PC-3 (cell line): Measurements from ENCODE around the gene CEACAM3. TPM values are rescaled to one million over a fixed set of nuclear protein-coding genes. Genes with fewer than 3 reads are reported as not detected.
"Not testable (repeated sequence)": the region's sequence is repeated elsewhere in the genome, so short reads cannot be mapped to it uniquely, and the experiment has no call there.

Experiments
- ATAC-seq: fragments of 200-7000 bp; cut with Tn5 transposase; 2 replicates; pipeline ENCODE4 v1.9.1; 2020; ENCODE audit warnings: mild to moderate bottlenecking, moderate library complexity
- BruUV-seq: library from RNA; stranded (reverse); fragments of 400-500 nt; replicated peaks from 2 replicates; lab custom pipeline; 2021; lab: Mats Ljungman, UMichigan
- CTCF ChIA-PET: fragments of 300-600 bp; sonication (Branson Sonifier 250); formaldehyde crosslinking; loops from one replicate; lab custom pipeline; 2022; ENCODE audit warnings: antibody characterized with exemption; lab: Charles Lee
- POLR2A ChIA-PET: fragments of 300-600 bp; sonication (Branson Sonifier 250); formaldehyde crosslinking; loops from one replicate; lab custom pipeline; 2022; ENCODE audit warnings: antibody characterized with exemption; ENCODE audit not compliant: unreplicated experiment; lab: Charles Lee
- DNase-seq: peaks from one replicate; pipeline ENCODE4 v3.0.0-alpha.2; 2015
- H2AFZ ChIP-seq: fragments of 300-600 bp; sonication (generic); 2 replicates; pipeline ENCODE4 v1.6.0; 2016; ENCODE audit warnings: antibody characterized with exemption, low read length
- H3F3A ChIP-seq: fragments of 300-600 bp; sonication (generic); one replicate; pipeline ENCODE4 v1.6.0; 2017; ENCODE audit warnings: antibody characterized with exemption, low read length, control low read depth, mild to moderate bottlenecking; ENCODE audit not compliant: unreplicated experiment
- H3K27ac ChIP-seq: fragments of 300-600 bp; sonication (generic); 2 replicates; pipeline ENCODE4 v1.5.1; 2016; ENCODE audit warnings: mild to moderate bottlenecking, low read length
- H3K27me3 ChIP-seq: fragments of 300-600 bp; sonication (generic); 2 replicates; pipeline ENCODE4 v1.6.1; 2016; ENCODE audit warnings: low read length, mixed read lengths
- H3K36me3 ChIP-seq: fragments of 300-600 bp; sonication (generic); 2 replicates; pipeline ENCODE4 v1.6.1; 2016; ENCODE audit warnings: low read depth, mixed run types, low read length, mixed read lengths
- H3K4me1 ChIP-seq: fragments of 300-600 bp; sonication (generic); 2 replicates; pipeline ENCODE4 v1.5.1; 2016; ENCODE audit warnings: low read length; ENCODE audit not compliant: insufficient read depth
- H3K4me2 ChIP-seq: fragments of 300-600 bp; sonication (generic); 2 replicates; pipeline ENCODE4 v1.6.0; 2016; ENCODE audit warnings: low read length
- H3K4me3 ChIP-seq: fragments of 300-600 bp; sonication (generic); 2 replicates; pipeline ENCODE4 v1.5.1; 2016; ENCODE audit warnings: mild to moderate bottlenecking, low read length, mixed read lengths
- H3K79me2 ChIP-seq: fragments of 300-600 bp; sonication (generic); 2 replicates; pipeline ENCODE4 v1.6.1; 2017; ENCODE audit warnings: low read length, mixed read lengths
- H3K9ac ChIP-seq: fragments of 300-600 bp; sonication (generic); 2 replicates; pipeline ENCODE4 v1.6.0; 2016; ENCODE audit warnings: mild to moderate bottlenecking, low read length
- H3K9me2 ChIP-seq: fragments of 300-600 bp; sonication (generic); replicated peaks from 2 replicates; pipeline ENCODE4 v1.6.1; 2016; ENCODE audit warnings: mixed run types, low read length, mixed read lengths
- H3K9me3 ChIP-seq: fragments of 300-600 bp; sonication (generic); 2 replicates; pipeline ENCODE4 v1.6.1; 2016; ENCODE audit warnings: low read length, mixed read lengths
- H4K20me1 ChIP-seq: fragments of 300-600 bp; sonication (generic); 2 replicates; pipeline ENCODE4 v1.6.1; 2016; ENCODE audit warnings: low read length, mixed read lengths
- EZH2 ChIP-seq: fragments of 300-600 bp; sonication (generic); IDR thresholded peaks from one replicate; pipeline ENCODE4 v1.6.1; 2017; ENCODE audit warnings: antibody characterized with exemption, mild to moderate bottlenecking, low read length; ENCODE audit not compliant: unreplicated experiment
- EZH2phosphoT487 ChIP-seq: fragments of 300-600 bp; sonication (generic); IDR thresholded peaks from 2 replicates; pipeline ENCODE4 v1.6.1; 2018; ENCODE audit warnings: mild to moderate bottlenecking, antibody characterized with exemption, low read length, borderline replicate concordance
- intact Hi-C: fragments of 100-400 bp; cut with micrococcal nuclease; formaldehyde crosslinking; loops from 2 replicates; pipeline ENCODE4 v1.9.0; 2023
- total RNA-seq: library from RNA; depleted of rRNA; stranded (reverse); fragments of >200 nt; gene quantifications from 2 replicates; pipeline ENCODE4 v1.2.3, GENCODE V29; 2014
- TF ChIP-seq, protein P1 (sequence below): fragments of 300-600 bp; sonication (generic); conservative IDR thresholded peaks from 2 replicates; pipeline ENCODE4 v1.5.1; 2017; ENCODE audit warnings: antibody characterized with exemption, low read depth, mild to moderate bottlenecking, low read length

The CEACAM3 gene
- total RNA-seq, 1 experiment from 2014 or later: not detected

DNA sequence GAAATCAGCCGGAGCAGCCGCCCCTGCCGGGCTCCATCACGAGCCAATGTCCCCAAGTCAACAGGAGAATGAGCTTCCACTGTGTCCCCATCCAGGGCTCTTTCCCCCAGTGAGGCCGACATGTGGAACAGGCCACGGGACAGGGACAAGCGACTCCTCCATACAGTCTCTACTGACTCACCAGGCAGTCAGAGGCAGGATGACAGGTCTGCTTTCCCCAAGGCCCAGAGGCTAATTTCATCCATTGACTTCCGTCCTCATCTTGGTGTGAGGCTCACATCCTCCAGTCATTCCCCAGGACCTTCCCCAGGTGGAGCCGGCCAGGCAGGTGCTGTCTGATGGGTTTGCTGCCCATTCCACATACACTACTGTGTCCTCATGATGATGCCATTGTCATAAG is 37.5 kb upstream of the CEACAM3 start:
- CTCF ChIA-PET: no interaction called here
- POLR2A ChIA-PET: interaction anchor here (0.6 kb wide), 1 partner anchor 47 kb away, joined by 6 read pairs; no protein-coding TSS in a partner anchor
- no peaks in the 10 kb centered on the region for H4K20me1 ChIP-seq
- no peaks in the 10 kb centered on the region for H3F3A ChIP-seq
- H3K4me1 ChIP-seq: peaks cover 39% of the 10 kb centered on the region
- no peak overlapping the region for H2AFZ ChIP-seq
- BruUV-seq: no TSS peak
- no peaks in the 10 kb centered on the region for H3K79me2 ChIP-seq
- H3K4me3 ChIP-seq: no peak overlapping the region
- no peak overlapping the region for H3K4me2 ChIP-seq
- peak; percentile 48 for ATAC-seq
- H3K9me3 ChIP-seq: no peaks in the 10 kb centered on the region
- DNase-seq: peak; percentile 62
- no peaks in the 10 kb centered on the region for H3K36me3 ChIP-seq
- no peaks in the 10 kb centered on the region for H3K27me3 ChIP-seq
- H3K27ac ChIP-seq: peak overlapping the region; percentile 52
- TF ChIP-seq, protein P1, sequence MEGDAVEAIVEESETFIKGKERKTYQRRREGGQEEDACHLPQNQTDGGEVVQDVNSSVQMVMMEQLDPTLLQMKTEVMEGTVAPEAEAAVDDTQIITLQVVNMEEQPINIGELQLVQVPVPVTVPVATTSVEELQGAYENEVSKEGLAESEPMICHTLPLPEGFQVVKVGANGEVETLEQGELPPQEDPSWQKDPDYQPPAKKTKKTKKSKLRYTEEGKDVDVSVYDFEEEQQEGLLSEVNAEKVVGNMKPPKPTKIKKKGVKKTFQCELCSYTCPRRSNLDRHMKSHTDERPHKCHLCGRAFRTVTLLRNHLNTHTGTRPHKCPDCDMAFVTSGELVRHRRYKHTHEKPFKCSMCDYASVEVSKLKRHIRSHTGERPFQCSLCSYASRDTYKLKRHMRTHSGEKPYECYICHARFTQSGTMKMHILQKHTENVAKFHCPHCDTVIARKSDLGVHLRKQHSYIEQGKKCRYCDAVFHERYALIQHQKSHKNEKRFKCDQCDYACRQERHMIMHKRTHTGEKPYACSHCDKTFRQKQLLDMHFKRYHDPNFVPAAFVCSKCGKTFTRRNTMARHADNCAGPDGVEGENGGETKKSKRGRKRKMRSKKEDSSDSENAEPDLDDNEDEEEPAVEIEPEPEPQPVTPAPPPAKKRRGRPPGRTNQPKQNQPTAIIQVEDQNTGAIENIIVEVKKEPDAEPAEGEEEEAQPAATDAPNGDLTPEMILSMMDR: no peak
- TF ChIP-seq EZH2 (no peak), EZH2phosphoT487 (no peak)
- H3K9ac ChIP-seq: peak overlapping the region; percentile 27; the same call in 1 of the 2 replicates
- no peaks in the 10 kb centered on the region for H3K9me2 ChIP-seq
- intact Hi-C loops: no loop called here

DNA sequence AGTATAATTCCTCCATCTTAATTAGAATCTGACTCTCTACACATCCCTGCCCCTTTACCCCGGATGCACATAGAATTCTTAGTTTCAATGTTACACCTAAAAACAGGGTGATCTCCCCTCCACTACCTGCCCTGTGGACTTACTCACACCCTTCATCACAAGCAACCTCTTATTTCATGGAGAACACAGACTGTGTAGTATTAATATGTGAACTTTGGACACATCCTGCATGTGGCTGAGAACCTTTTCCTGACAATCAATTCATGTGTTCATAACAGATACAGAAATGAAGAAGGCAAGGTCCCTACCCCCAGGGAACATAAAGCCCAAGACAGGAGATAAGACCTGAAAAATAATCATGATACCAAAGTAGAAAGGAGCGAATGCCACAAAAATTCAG is 29.3 kb upstream of the CEACAM3 start:
- no peak overlapping the region for H2AFZ ChIP-seq
- no peak overlapping the region for H3K4me2 ChIP-seq
- no peaks in the 10 kb centered on the region for H3F3A ChIP-seq
- DNase-seq (no peak), ATAC-seq (no peak)
- no peak overlapping the region for H3K9ac ChIP-seq
- H3K27ac ChIP-seq: no peak overlapping the region
- intact Hi-C loops: no loop called here
- H3K9me2 ChIP-seq: no peaks in the 10 kb centered on the region
- H3K27me3 ChIP-seq: no peaks in the 10 kb centered on the region
- no peaks in the 10 kb centered on the region for H3K9me3 ChIP-seq
- H4K20me1 ChIP-seq: no peaks in the 10 kb centered on the region
- no peaks in the 10 kb centered on the region for H3K36me3 ChIP-seq
- ChIA-PET POLR2A (no interaction called here), CTCF (no interaction called here)
- H3K4me1 ChIP-seq: peaks cover 8% of the 10 kb centered on the region
- H3K79me2 ChIP-seq: no peaks in the 10 kb centered on the region
- H3K4me3 ChIP-seq: no peak overlapping the region
- BruUV-seq: no TSS peak
- TF ChIP-seq, protein P1: no peak
- TF ChIP-seq EZH2: no peak
- TF ChIP-seq EZH2phosphoT487: no peak

DNA sequence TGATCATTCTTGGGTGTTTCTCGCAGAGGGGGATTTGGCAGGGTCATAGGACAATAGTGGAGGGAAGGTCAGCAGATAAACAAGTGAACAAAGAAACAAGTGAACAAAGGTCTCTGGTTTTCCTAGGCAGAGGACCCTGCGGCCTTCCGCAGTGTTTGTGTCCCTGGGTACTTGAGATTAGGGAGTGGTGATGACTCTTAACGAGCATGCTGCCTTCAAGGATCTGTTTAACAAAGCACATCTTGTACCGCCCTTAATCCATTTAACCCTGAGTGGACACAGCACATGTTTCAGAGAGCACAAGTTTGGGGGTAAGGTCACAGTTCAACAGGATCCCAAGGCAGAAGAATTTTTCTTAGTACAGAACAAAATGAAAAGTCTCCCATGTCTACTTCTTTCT is 28.3 kb upstream of the CEACAM3 start:
- BruUV-seq, H3K9me2 ChIP-seq, ATAC-seq, DNase-seq, H2AFZ ChIP-seq, H3K79me2 ChIP-seq, H3K27me3 ChIP-seq, POLR2A ChIA-PET, H3K4me2 ChIP-seq, H3K9ac ChIP-seq, H4K20me1 ChIP-seq, H3K27ac ChIP-seq, intact Hi-C loops, H3K9me3 ChIP-seq, H3F3A ChIP-seq, H3K36me3 ChIP-seq, CTCF ChIA-PET, H3K4me3 ChIP-seq: not testable (repeated sequence)
- peaks cover 18% of the 10 kb centered on the region for H3K4me1 ChIP-seq
